SK-N-SH treated with all-trans-retinoic acid at 6 μM for 48 hours (cell line): ENCODE results near the gene TANC1.
"Not testable (repeated sequence)": the region's sequence is repeated elsewhere in the genome, so short reads cannot be mapped to it uniquely, and the experiment has no call there.

Source experiments
- ATAC-seq: fragments of 200-7000 bp; cut with Tn5 transposase; 3 replicates; pipeline ENCODE4 v1.9.1; 2020; ENCODE audit warnings: mild to moderate bottlenecking, moderate library complexity
- ARNTL ChIP-seq: fragments of 450-650 bp; formaldehyde crosslinking; IDR thresholded peaks from 2 replicates; pipeline ENCODE4 v1.5.0; 2020; ENCODE audit warnings: low read depth, mild to moderate bottlenecking, moderate library complexity, borderline replicate concordance
- BACH2 ChIP-seq: fragments of 250-450 bp; sonication (Bioruptor Pico); IDR thresholded peaks from 2 replicates; pipeline ENCODE4 v1.9.0; 2021; ENCODE audit warnings: mild to moderate bottlenecking, borderline replicate concordance
- CREB5 ChIP-seq: fragments of 250-450 bp; sonication (Bioruptor Pico); IDR thresholded peaks from 2 replicates; pipeline ENCODE4 v1.5.1; 2020; ENCODE audit warnings: low read depth, mild to moderate bottlenecking, moderate library complexity
- ESRRG ChIP-seq: fragments of 250-450 bp; sonication (Bioruptor Pico); IDR thresholded peaks from 2 replicates; pipeline ENCODE4 v1.6.1; 2021; ENCODE audit warnings: mild to moderate bottlenecking
- GLIS3 ChIP-seq: fragments of 250-450 bp; sonication (Bioruptor Pico); IDR thresholded peaks from 2 replicates; pipeline ENCODE4 v1.5.0; 2020; ENCODE audit warnings: mild to moderate bottlenecking, moderate library complexity
- ISL1 ChIP-seq: fragments of 250-450 bp; sonication (Bioruptor Pico); IDR thresholded peaks from 2 replicates; pipeline ENCODE4 v2.1.2; 2022; ENCODE audit warnings: mild to moderate bottlenecking, moderate library complexity
- OSR1 ChIP-seq: fragments of 250-450 bp; sonication (Bioruptor Pico); IDR thresholded peaks from 2 replicates; pipeline ENCODE4 v1.8.0; 2022; ENCODE audit warnings: moderate library complexity, mild to moderate bottlenecking, inconsistent platforms
- PATZ1 ChIP-seq: fragments of 250-450 bp; sonication (Bioruptor Pico); IDR thresholded peaks from 2 replicates; pipeline ENCODE4 v1.8.0; 2020; ENCODE audit warnings: mild to moderate bottlenecking, moderate library complexity, borderline replicate concordance
- POU6F1 ChIP-seq: fragments of 250-450 bp; sonication (Bioruptor Pico); IDR thresholded peaks from 2 replicates; pipeline ENCODE4 v1.8.0; 2021; ENCODE audit warnings: low read depth, mild to moderate bottlenecking, moderate library complexity, borderline replicate concordance
- PPARA ChIP-seq: fragments of 250-450 bp; sonication (Bioruptor Pico); IDR thresholded peaks from 2 replicates; pipeline ENCODE4 v1.5.0; 2020; ENCODE audit warnings: mild to moderate bottlenecking, borderline replicate concordance
- RARB ChIP-seq: fragments of 250-450 bp; sonication (Bioruptor Pico); IDR thresholded peaks from 2 replicates; pipeline ENCODE4 v1.8.0; 2021; ENCODE audit warnings: mild to moderate bottlenecking, moderate library complexity
- TCF4 ChIP-seq: fragments of 250-450 bp; sonication (Bioruptor Pico); IDR thresholded peaks from 2 replicates; pipeline ENCODE4 v1.8.0; 2021; ENCODE audit warnings: mild to moderate bottlenecking, moderate library complexity, borderline replicate concordance
- TOX ChIP-seq: fragments of 250-450 bp; sonication (Bioruptor Pico); IDR thresholded peaks from 2 replicates; pipeline ENCODE4 v1.8.0; 2021; ENCODE audit warnings: mild to moderate bottlenecking, moderate library complexity, borderline replicate concordance
- ZFP3 ChIP-seq: fragments of 250-450 bp; sonication (Bioruptor Pico); IDR thresholded peaks from 2 replicates; pipeline ENCODE4 v1.5.0; 2020; ENCODE audit warnings: mild to moderate bottlenecking, moderate library complexity
- ZFP30 ChIP-seq: fragments of 450-650 bp; formaldehyde crosslinking; IDR thresholded peaks from 2 replicates; pipeline ENCODE4 v1.5.0; 2022; ENCODE audit warnings: mild to moderate bottlenecking, moderate library complexity
- ZNF565 ChIP-seq: fragments of 450-650 bp; formaldehyde crosslinking; conservative IDR thresholded peaks from 2 replicates; pipeline ENCODE4 v1.5.0; 2020; ENCODE audit warnings: low read depth, mild to moderate bottlenecking, moderate library complexity
- ZNF70 ChIP-seq: fragments of 450-650 bp; formaldehyde crosslinking; IDR thresholded peaks from 2 replicates; pipeline ENCODE4 v1.5.0; 2020; ENCODE audit warnings: mild to moderate bottlenecking, moderate library complexity
- ZNF8 ChIP-seq: fragments of 450-650 bp; formaldehyde crosslinking; IDR thresholded peaks from 2 replicates; pipeline ENCODE4 v1.5.0; 2020; ENCODE audit warnings: mild to moderate bottlenecking, moderate library complexity

TANC1 gene

GRCh38 chr2:159139216-159139933 is 170.9 kb downstream of the TANC1 start:
- ATAC-seq, result no peak

GRCh38 chr2:159140070-159140769 is 171.8 kb downstream of the TANC1 start:
- peak; percentile 7; the same call in 1 of the 3 replicates for ATAC-seq
- TF ChIP-seq OSR1 (CRISPR knock-in tag) (no peak), ZNF8 (CRISPR knock-in tag) (0 out of 2 replicates have a peak, but pooled peaks have one; percentile 6), ZFP3 (CRISPR knock-in tag) (0 out of 2 replicates have a peak, but pooled peaks have one; percentile 39), POU6F1 (CRISPR knock-in tag) (no peak)

More at GRCh38 chr2:159139216-159139933, 170.9 kb downstream of the TANC1 start:
- TF ChIP-seq PPARA (no peak), TOX (CRISPR knock-in tag) (no peak)
- TF ChIP-seq, all 23 proteins: peak for 0

- ATAC-seq, result not testable (repeated sequence)
These were observed 172.4 kb downstream of the TANC1 start for GRCh38 chr2:159140821-159141220.

GRCh38 chr2:159144776-159145614 is 176.6 kb downstream of the TANC1 start:
- no peak for ATAC-seq
- TF ChIP-seq CREB5 (CRISPR knock-in tag) (no peak), PPARA (no peak)

GRCh38 chr2:159145745-159146354 is 177.4 kb downstream of the TANC1 start:
- TF ChIP-seq TCF4 (CRISPR knock-in tag), result no peak
- TF ChIP-seq ZFP3 (CRISPR knock-in tag), result no peak
- no peak for TF ChIP-seq ESRRG (CRISPR knock-in tag)
- TF ChIP-seq ZNF565 (CRISPR knock-in tag), result no peak
- TF ChIP-seq ARNTL (CRISPR knock-in tag), result no peak
- no peak for TF ChIP-seq GLIS3 (CRISPR knock-in tag)
- TF ChIP-seq ZNF8 (CRISPR knock-in tag), result no peak
- TF ChIP-seq CREB5 (CRISPR knock-in tag), result no peak
- TF ChIP-seq OSR1 (CRISPR knock-in tag), result no peak
- no peak for ATAC-seq

GRCh38 chr2:159146996-159147666 is 178.7 kb downstream of the TANC1 start:
- ATAC-seq, result no peak
- TF ChIP-seq ZFP30 (CRISPR knock-in tag) (no peak), BACH2 (no peak), TCF4 (CRISPR knock-in tag) (no peak), ZFP3 (CRISPR knock-in tag) (no peak), POU6F1 (CRISPR knock-in tag) (no peak), PATZ1 (no peak), OSR1 (CRISPR knock-in tag) (no peak), ZNF70 (no peak), ZNF8 (CRISPR knock-in tag) (no peak), TOX (CRISPR knock-in tag) (no peak), PPARA (no peak), ISL1 (CRISPR knock-in tag) (no peak), GLIS3 (CRISPR knock-in tag) (no peak), RARB (CRISPR knock-in tag) (no peak)
